H1 (cell line): ENCODE data around the gene STAT1. TPM values are rescaled to one million over a fixed set of nuclear protein-coding genes. Genes with fewer than 3 reads are reported as not detected.

Experiments used
- CTCF ChIA-PET: fragments of 300-600 bp; sonication (Branson Sonifier 250); formaldehyde crosslinking; loops from one replicate; lab custom pipeline; 2021; ENCODE audit not compliant: partially characterized antibody; lab: Charles Lee
- POLR2A ChIA-PET: fragments of 300-600 bp; sonication (Branson Sonifier 250); formaldehyde crosslinking; loops from one replicate; lab custom pipeline; 2021; ENCODE audit warnings: inconsistent platforms; ENCODE audit not compliant: partially characterized antibody; lab: Charles Lee
- DNase-seq, 2 experiments: peaks; one replicate each; pipeline versions ENCODE4 v3.0.0 to v3.0.0-alpha.2; 2010 to 2022; ENCODE audit warnings: low spot score in 2 of 2, low read depth in 1 of 2, mixed read lengths in 1 of 2
- FAIRE-seq: peaks from 2 replicates; lab custom pipeline; 2011; peaks lifted over from hg19 to GRCh38; lab: Jason Lieb, UNC
- H2AFZ ChIP-seq: 2 replicates; pipeline ENCODE4 v1.8.1; 2012; ENCODE audit warnings: low read length, inconsistent platforms
- H2AK5ac ChIP-seq: 2 replicates; pipeline ENCODE4 v1.6.1; 2013; ENCODE audit warnings: low read depth, low read length
- H2BK120ac ChIP-seq: replicated peaks from 2 replicates; pipeline ENCODE3; 2013; ENCODE audit warnings: low read depth, low read length, inconsistent platforms
- H2BK12ac ChIP-seq: 2 replicates; pipeline ENCODE4 v1.6.1; 2013; ENCODE audit warnings: low read depth, low read length
- H2BK15ac ChIP-seq: 2 replicates; pipeline ENCODE4 v1.6.1; 2013; ENCODE audit warnings: low read length
- H2BK20ac ChIP-seq: 2 replicates; pipeline ENCODE4 v1.6.1; 2013; ENCODE audit warnings: low read length
- H2BK5ac ChIP-seq: 2 replicates; pipeline ENCODE4 v1.6.1; 2013; ENCODE audit warnings: low read depth, low read length
- H3K14ac ChIP-seq: 2 replicates; pipeline ENCODE4 v1.6.1; 2013; ENCODE audit warnings: inconsistent platforms; ENCODE audit not compliant: insufficient read length
- H3K18ac ChIP-seq: 2 replicates; pipeline ENCODE4 v1.6.1; 2013; ENCODE audit warnings: low read length; ENCODE audit errors: extremely low read depth
- H3K23ac ChIP-seq: 2 replicates; pipeline ENCODE4 v1.6.1; 2013; ENCODE audit warnings: inconsistent platforms; ENCODE audit not compliant: insufficient read length
- H3K23me2 ChIP-seq: 2 replicates; pipeline ENCODE4 v1.6.1; 2013; ENCODE audit warnings: low read depth, low read length
- H3K27ac ChIP-seq: 2 replicates; pipeline ENCODE4 v1.6.1; 2011; ENCODE audit warnings: low read depth, low read length, inconsistent platforms
- H3K27me3 ChIP-seq, 4 experiments: replicated peaks in 1 of 4; 1 replicate in 1 of 4; 2 replicates in 3 of 4; pipeline versions ENCODE4 v1.6.1 to v1.8.1; 2011 to 2013; ENCODE audit warnings: low read length in 3 of 4, mild to moderate bottlenecking in 3 of 4, inconsistent platforms in 2 of 4, mixed read lengths in 2 of 4, moderate library complexity in 1 of 4; ENCODE audit not compliant: control insufficient read depth in 3 of 4, insufficient read depth in 3 of 4; ENCODE audit errors: extremely low read depth in 1 of 4
- H3K36me3 ChIP-seq, 4 experiments: 2 replicates each; pipeline versions ENCODE4 v1.6.1 to v1.8.1; 2011 to 2013; ENCODE audit warnings: mild to moderate bottlenecking in 4 of 4, low read length in 3 of 4, moderate library complexity in 2 of 4, control low read depth in 1 of 4, inconsistent platforms in 1 of 4; ENCODE audit not compliant: insufficient read depth in 4 of 4, control insufficient read depth in 2 of 4
- H3K4ac ChIP-seq: replicated peaks from 2 replicates; pipeline ENCODE3; 2013; ENCODE audit warnings: low read length, low read depth, mixed read lengths, inconsistent platforms; ENCODE audit not compliant: insufficient read length
- H3K4me1 ChIP-seq, 4 experiments: replicated peaks in 1 of 4; 1 replicate in 1 of 4; 2 replicates in 3 of 4; pipeline versions ENCODE4 v1.6.1 to v1.8.1; 2011 to 2013; ENCODE audit warnings: low read length in 3 of 4, inconsistent platforms in 2 of 4, mixed read lengths in 1 of 4; ENCODE audit not compliant: insufficient read depth in 4 of 4, control insufficient read depth in 3 of 4
- H3K4me2 ChIP-seq, 2 experiments: 2 replicates each; pipeline versions ENCODE4 v1.6.1 to v1.8.1; 2011 to 2013; ENCODE audit warnings: low read depth in 2 of 2, low read length in 2 of 2, control low read depth in 1 of 2, inconsistent platforms in 1 of 2, mild to moderate bottlenecking in 1 of 2; ENCODE audit not compliant: insufficient read depth in 1 of 2
- H3K4me3 ChIP-seq, 4 experiments: fragments of 200-600, 300-600 bp in 1 of 4; sonication (generic), shearing (Covaris generic), sonication (Bioruptor Twin) in 1 of 4; 2 replicates each; pipeline versions ENCODE4 v1.5.1 to v1.8.1; 2011 to 2016; ENCODE audit warnings: low read length in 4 of 4, low read depth in 3 of 4, control low read depth in 2 of 4, inconsistent platforms in 2 of 4, mild to moderate bottlenecking in 2 of 4, mixed read lengths in 1 of 4, moderate library complexity in 1 of 4; ENCODE audit not compliant: insufficient read depth in 2 of 4; ENCODE audit errors: extremely low read depth in 1 of 4
- H3K56ac ChIP-seq: replicated peaks from 2 replicates; pipeline ENCODE3; 2013; ENCODE audit warnings: low read depth, mild to moderate bottlenecking, mixed read lengths, low read length, inconsistent platforms; ENCODE audit not compliant: insufficient read length
- H3K79me1 ChIP-seq: 2 replicates; pipeline ENCODE4 v1.6.1; 2013; ENCODE audit warnings: low read depth, low read length, control low read depth
- H3K79me2 ChIP-seq, 2 experiments: 2 replicates each; pipeline versions ENCODE4 v1.6.1 to v1.8.1; 2012 to 2013; ENCODE audit warnings: low read length in 2 of 2, mild to moderate bottlenecking in 2 of 2, inconsistent platforms in 1 of 2; ENCODE audit not compliant: insufficient read depth in 2 of 2, control insufficient read depth in 1 of 2
- H3K9ac ChIP-seq, 4 experiments: replicated peaks in 1 of 4; 1 replicate in 1 of 4; 2 replicates in 3 of 4; pipeline versions ENCODE4 v1.6.1 to v1.8.1; 2011 to 2013; ENCODE audit warnings: low read depth in 3 of 4, low read length in 3 of 4, control low read depth in 2 of 4, mild to moderate bottlenecking in 2 of 4, moderate library complexity in 2 of 4, inconsistent platforms in 1 of 4; ENCODE audit errors: extremely low read depth in 1 of 4
- H3K9me3 ChIP-seq, 2 experiments: 2 replicates each; pipeline versions ENCODE4 v1.6.1 to v1.8.1; 2012 to 2013; ENCODE audit warnings: mild to moderate bottlenecking in 2 of 2, moderate library complexity in 2 of 2, control low read depth in 1 of 2, inconsistent platforms in 1 of 2, low read depth in 1 of 2, low read length in 1 of 2, mixed read lengths in 1 of 2; ENCODE audit not compliant: insufficient read depth in 2 of 2
- H4K20me1 ChIP-seq, 2 experiments: replicated peaks in 1 of 2; 2 replicates each; pipeline versions ENCODE3 to v1.8.1; 2011 to 2013; ENCODE audit warnings: inconsistent platforms in 2 of 2, low read length in 2 of 2, mild to moderate bottlenecking in 1 of 2; ENCODE audit not compliant: insufficient read depth in 2 of 2, control insufficient read depth in 1 of 2
- H4K5ac ChIP-seq: 2 replicates; pipeline ENCODE4 v1.6.1; 2013; ENCODE audit warnings: low read length, low read depth, mixed read lengths, inconsistent platforms; ENCODE audit not compliant: insufficient read length
- H4K8ac ChIP-seq: 2 replicates; pipeline ENCODE4 v1.8.0; 2013; ENCODE audit warnings: mild to moderate bottlenecking, moderate library complexity, low read length, inconsistent platforms; ENCODE audit not compliant: insufficient read depth; ENCODE audit errors: extremely low read depth
- H4K91ac ChIP-seq: replicated peaks from 2 replicates; pipeline ENCODE3; 2013; ENCODE audit warnings: low read length, mixed read lengths, inconsistent platforms; ENCODE audit not compliant: insufficient read length
- BACH1 ChIP-seq: IDR thresholded peaks from 2 replicates; pipeline ENCODE4 v1.6.1; 2012; ENCODE audit warnings: low read length, improper control_type of control experiment
- CHD2 ChIP-seq: IDR thresholded peaks from 2 replicates; pipeline ENCODE4 v1.6.1; 2012; ENCODE audit warnings: low read length, improper control_type of control experiment
- HDAC6 ChIP-seq: IDR thresholded peaks from one replicate; pipeline ENCODE4 v1.7.1; 2012; ENCODE audit warnings: low read depth, mild to moderate bottlenecking, inconsistent platforms, low read length, moderate library complexity
- JUN ChIP-seq: IDR thresholded peaks from 2 replicates; pipeline ENCODE4 v1.6.1; 2011; ENCODE audit warnings: low read depth, mild to moderate bottlenecking, improper control_type of control experiment, low read length
- POLR2AphosphoS5 ChIP-seq: IDR thresholded peaks from 2 replicates; pipeline ENCODE4 v1.6.1; 2011; ENCODE audit warnings: low read depth, low read length
- RAD21 ChIP-seq, 2 experiments: IDR thresholded peaks in 1 of 2; conservative IDR thresholded peaks in 1 of 2; 2 replicates each; pipeline ENCODE4 v1.6.1; 2011; ENCODE audit warnings: low read depth in 2 of 2, low read length in 2 of 2, improper control_type of control experiment in 1 of 2, inconsistent platforms in 1 of 2, mild to moderate bottlenecking in 1 of 2, moderate library complexity in 1 of 2
- SAP30 ChIP-seq: fragments of 300-600 bp; sonication (generic); IDR thresholded peaks from 2 replicates; pipeline ENCODE4 v1.7.1; 2012; ENCODE audit warnings: low read length, moderate library complexity, mild to moderate bottlenecking, inconsistent platforms; ENCODE audit not compliant: insufficient read depth, insufficient replicate concordance
- SIN3A ChIP-seq, 2 experiments: IDR thresholded peaks in 1 of 2; conservative IDR thresholded peaks in 1 of 2; 2 replicates each; pipeline ENCODE4 v1.6.1; 2011 to 2012; ENCODE audit warnings: low read length in 2 of 2, improper control_type of control experiment in 1 of 2, low read depth in 1 of 2, mild to moderate bottlenecking in 1 of 2
- SIX5 ChIP-seq: IDR thresholded peaks from 2 replicates; pipeline ENCODE4 v1.6.1; 2011; ENCODE audit warnings: mild to moderate bottlenecking, low read depth, low read length
- SP4 ChIP-seq: IDR thresholded peaks from 2 replicates; pipeline ENCODE4 v1.6.1; 2012; ENCODE audit warnings: low read length, inconsistent platforms
- TAF1 ChIP-seq: IDR thresholded peaks from 2 replicates; pipeline ENCODE4 v1.6.1; 2011; ENCODE audit warnings: mild to moderate bottlenecking, low read depth, low read length
- TCF12 ChIP-seq: IDR thresholded peaks from 2 replicates; pipeline ENCODE4 v1.6.1; 2011; ENCODE audit warnings: low read depth, mild to moderate bottlenecking, low read length
- WGBS, 2 experiments: shearing (Covaris generic) in 1 of 2; methylation state at CpG; one replicate each; pipeline versions ENCODE4 v1.1.6 to v1.1.7; 2013 to 2015; ENCODE audit warnings: low lambda C conversion rate in 2 of 2, mixed read lengths in 2 of 2, inconsistent platforms in 1 of 2, low coverage in 1 of 2, missing lambda C conversion rate in 1 of 2; ENCODE audit not compliant: insufficient replicate concordance in 2 of 2, insufficient coverage in 1 of 2, insufficient read length in 1 of 2; ENCODE audit errors: extremely low coverage in 1 of 2, missing lambda C conversion rate in 1 of 2; 5-methylcytosine and 5-hydroxymethylcytosine counted together
- polyA plus RNA-seq, 7 experiments: library from polyadenylated mRNA; depleted of rRNA in 3 of 7; stranded (reverse) in 5 of 7; unstranded in 2 of 7; fragments of >200 nt in 5 of 7; fragments of 200-250 nt in 2 of 7; gene quantifications; 1 replicate in 5 of 7; 2 replicates in 1 of 7; 4 replicates in 1 of 7; pipeline versions ENCODE4 v1.2.1 to v1.2.3, GENCODE V29; 2011 to 2013; ENCODE audit warnings: missing spikeins in 2 of 7, mixed read lengths in 2 of 7
- total RNA-seq: library from RNA; stranded (reverse); fragmentation: NEBNext Ultra II Directional; extraction: Animal tissue kit (Norgen Biotek cat#: 25700); gene quantifications from 2 replicates; pipeline ENCODE4 v1.2.1, GENCODE V29; 2021
- TF ChIP-seq, protein P1 (sequence below): IDR thresholded peaks from 2 replicates; pipeline ENCODE4 v1.6.1; 2011; ENCODE audit warnings: low read depth, mild to moderate bottlenecking, low read length; ENCODE audit not compliant: insufficient read depth

The STAT1 gene
- total and polyA plus RNA-seq, 2 of the 8 experiments (the other 6 are each of a cell fraction or from before 2014, with no cell fraction given) = 20.3 to 43.0 TPM

DNA sequence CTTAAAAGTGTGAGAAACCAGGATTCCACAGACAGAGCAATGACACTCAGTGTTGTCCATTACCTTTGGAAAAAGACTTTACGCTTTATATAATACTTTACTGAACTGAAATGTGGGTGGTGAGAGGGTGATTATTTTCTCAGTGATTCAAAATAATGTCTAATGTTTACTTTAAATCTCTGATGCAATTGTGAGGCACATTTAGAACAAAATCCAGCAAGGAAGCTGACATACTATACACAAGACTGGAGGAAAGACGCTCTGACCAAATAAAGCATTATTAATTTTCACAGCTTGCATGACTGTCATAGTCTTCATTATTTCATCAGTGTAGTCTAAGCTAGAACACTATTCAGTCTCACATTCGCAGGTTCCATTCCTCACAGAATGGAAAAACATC is 34.1 kb upstream of the STAT1 start:
- no peak overlapping the region for H4K5ac ChIP-seq
- WGBS, 2 experiments = 91% methylated on average over 3 of the region's 3 CpGs; no CpG with 5 or more reads in 1 of the 2 experiments
- H3K36me3 ChIP-seq = no peaks in the 10 kb centered on the region
- H3K27me3 ChIP-seq = no peaks in the 10 kb centered on the region
- H2AK5ac ChIP-seq = no peak overlapping the region
- no peak overlapping the region for H2AFZ ChIP-seq
- H3K79me2 ChIP-seq = no peaks in the 10 kb centered on the region
- no peaks in the 10 kb centered on the region for H4K20me1 ChIP-seq
- ChIA-PET CTCF (interaction anchor here (2.0 to 6.6 kb wide), 2 partner anchors 14 to 107 kb away, joined by 6 to 69 read pairs; no protein-coding TSS in a partner anchor), POLR2A (no interaction called here)
- no peak overlapping the region for H2BK15ac ChIP-seq
- no peak overlapping the region for H3K4me2 ChIP-seq
- no peak overlapping the region for H2BK12ac ChIP-seq
- no peak overlapping the region for H3K27ac ChIP-seq
- H3K23ac ChIP-seq = no peak overlapping the region
- no peak overlapping the region for H3K56ac ChIP-seq
- no peak overlapping the region for H3K14ac ChIP-seq
- H3K9ac ChIP-seq = no peak overlapping the region
- H3K4me3 ChIP-seq = no peak overlapping the region
- no peak overlapping the region for H2BK120ac ChIP-seq
- no peak overlapping the region for H2BK5ac ChIP-seq
- H3K4ac ChIP-seq = no peak overlapping the region
- H2BK20ac ChIP-seq = no peak overlapping the region
- H3K79me1 ChIP-seq = no peaks in the 10 kb centered on the region
- H4K91ac ChIP-seq = no peak overlapping the region
- no peak for DNase-seq
- TF ChIP-seq BACH1 (no peak), SIN3A (conservative IDR thresholded peaks at IDR 0.05 in 1 of 2, IDR thresholded peaks at IDR 0.05 in 1 of 2; ENCODE audit: low read depth in 1 of 2, low read length in 2 of 2) (no peak), TAF1 (no peak), HDAC6 (no peak), RAD21 (IDR thresholded peaks at IDR 0.05 in 1 of 2, conservative IDR thresholded peaks at IDR 0.05 in 1 of 2; ENCODE audit: low read depth in 2 of 2, low read length in 2 of 2) (no peak), CHD2 (no peak), SIX5 (no peak), SAP30 (no peak), TCF12 (no peak), SP4 (no peak), POLR2AphosphoS5 (no peak), JUN (no peak)
- TF ChIP-seq, protein P1, sequence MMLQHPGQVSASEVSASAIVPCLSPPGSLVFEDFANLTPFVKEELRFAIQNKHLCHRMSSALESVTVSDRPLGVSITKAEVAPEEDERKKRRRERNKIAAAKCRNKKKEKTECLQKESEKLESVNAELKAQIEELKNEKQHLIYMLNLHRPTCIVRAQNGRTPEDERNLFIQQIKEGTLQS = no peak
- no peaks in the 10 kb centered on the region for H3K9me3 ChIP-seq
- FAIRE-seq = no peak
- H3K18ac ChIP-seq = no peak overlapping the region
- no peak overlapping the region for H4K8ac ChIP-seq
- H3K23me2 ChIP-seq = no peaks in the 10 kb centered on the region
- H3K4me1 ChIP-seq = no peaks in the 10 kb centered on the region
